Testis (tissue), 3 donors: ENCODE measurements around the gene SPACA9. TPM values are rescaled to one million over a fixed set of nuclear protein-coding genes. Genes with fewer than 3 reads are reported as not detected.

Source experiments
- DNase-seq: peaks from one replicate; pipeline ENCODE4 v3.0.0-alpha.2; 2019
- H3K27ac ChIP-seq, 2 donors: fragments of 200-600 bp; sonication (generic); one replicate each; pipeline ENCODE4 v1.5.1; 2019
- H3K27me3 ChIP-seq: fragments of 200-600 bp; sonication (generic); one replicate; pipeline ENCODE4 v1.5.1; 2019
- H3K36me3 ChIP-seq: fragments of 200-600 bp; sonication (generic); one replicate; pipeline ENCODE4 v1.5.1; 2017; ENCODE audit warnings: low read depth; ENCODE audit errors: missing control alignments
- H3K4me1 ChIP-seq: fragments of 200-600 bp; sonication (generic); one replicate; pipeline ENCODE4 v1.5.1; 2019
- H3K4me3 ChIP-seq, 2 donors: fragments of 200-600 bp; sonication (generic); one replicate each; pipeline ENCODE4 v1.5.1; 2017 to 2019
- H3K9me3 ChIP-seq: fragments of 200-600 bp; sonication (generic); one replicate; pipeline ENCODE4 v1.5.1; 2017
- POLR2A ChIP-seq: fragments of 450-650 bp; IDR thresholded peaks from one replicate; pipeline ENCODE4 v1.6.1; 2017; ENCODE audit warnings: antibody characterized with exemption, mild to moderate bottlenecking, moderate library complexity
- WGBS, 2 donors: methylation state at CpG; one replicate each; pipeline ENCODE4 v1.1.5; 2018; 5-methylcytosine and 5-hydroxymethylcytosine counted together
- intact Hi-C: fragments of 100-400 bp; cut with DNase I; formaldehyde crosslinking; loops from one replicate; pipeline ENCODE4 v1.15.1; 2023; ENCODE audit warnings: low total_unique reads
- polyA plus RNA-seq: library from polyadenylated mRNA; stranded (reverse); fragments of 350-450 nt; fragmentation: Illumina TruSeq; extraction: RNeasy Lipid Tissue Mini Kit (QIAGEN cat#74804); gene quantifications from one replicate; pipeline ENCODE4 v1.2.3, GENCODE V29; 2014; ENCODE audit warnings: low read depth, low replicate concordance; ENCODE audit not compliant: insufficient read depth
- total RNA-seq, 2 donors: library from RNA; depleted of rRNA; stranded (reverse); fragments of >200 nt; gene quantifications; one replicate each; pipeline ENCODE4 v1.2.3, GENCODE V29; 2016
- TF ChIP-seq, protein P1 (sequence below), 3 experiments: fragments of 450-650 bp in 2 of 3; fragments of 200-600 bp in 1 of 3; sonication (generic) in 1 of 3; IDR thresholded peaks; one replicate each; pipeline ENCODE4 v1.5.1; 2016 to 2019; ENCODE audit warnings: antibody characterized with exemption in 3 of 3, mild to moderate bottlenecking in 2 of 3, moderate library complexity in 1 of 3

Gene SPACA9
- total and polyA plus RNA-seq, 3 donors from 2014 or later = 61.2 to 179 (median 115) TPM

DNA sequence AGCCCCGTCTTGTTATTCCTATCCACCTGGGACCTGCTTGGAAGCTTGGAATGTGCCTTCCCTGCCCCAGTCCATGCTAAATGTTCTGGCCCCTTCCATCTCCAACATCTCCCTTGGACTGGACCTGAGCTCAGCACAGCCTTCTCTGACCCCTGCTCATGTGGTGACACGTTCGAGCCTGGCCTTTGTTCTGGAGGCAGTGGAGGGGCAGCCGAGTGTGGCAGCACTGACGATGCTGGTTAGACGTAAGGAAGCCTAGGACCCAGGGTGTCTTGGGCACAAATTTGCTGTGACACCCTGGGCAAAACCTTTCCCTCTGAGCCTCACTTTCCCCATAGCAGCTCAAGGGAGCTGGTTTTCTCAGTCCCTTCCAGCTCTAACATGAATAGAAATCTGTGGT lies 3.9 kb downstream of the SPACA9 start:
- 88 to 98% methylated on average over 4 to 6 of the region's 6 CpGs for WGBS, 2 donors
- Histone ChIP-seq H3K27me3 (no peaks in the 10 kb centered on the region), H3K9me3 (no peaks in the 10 kb centered on the region), H3K36me3 (no peaks in the 10 kb centered on the region), H3K4me3 (no peak overlapping the region), H3K4me1 (peaks cover 3% of the 10 kb centered on the region), H3K27ac (no peak overlapping the region)
- no peak for DNase-seq
- intact Hi-C loops = no loop called here
- TF ChIP-seq, protein P1, sequence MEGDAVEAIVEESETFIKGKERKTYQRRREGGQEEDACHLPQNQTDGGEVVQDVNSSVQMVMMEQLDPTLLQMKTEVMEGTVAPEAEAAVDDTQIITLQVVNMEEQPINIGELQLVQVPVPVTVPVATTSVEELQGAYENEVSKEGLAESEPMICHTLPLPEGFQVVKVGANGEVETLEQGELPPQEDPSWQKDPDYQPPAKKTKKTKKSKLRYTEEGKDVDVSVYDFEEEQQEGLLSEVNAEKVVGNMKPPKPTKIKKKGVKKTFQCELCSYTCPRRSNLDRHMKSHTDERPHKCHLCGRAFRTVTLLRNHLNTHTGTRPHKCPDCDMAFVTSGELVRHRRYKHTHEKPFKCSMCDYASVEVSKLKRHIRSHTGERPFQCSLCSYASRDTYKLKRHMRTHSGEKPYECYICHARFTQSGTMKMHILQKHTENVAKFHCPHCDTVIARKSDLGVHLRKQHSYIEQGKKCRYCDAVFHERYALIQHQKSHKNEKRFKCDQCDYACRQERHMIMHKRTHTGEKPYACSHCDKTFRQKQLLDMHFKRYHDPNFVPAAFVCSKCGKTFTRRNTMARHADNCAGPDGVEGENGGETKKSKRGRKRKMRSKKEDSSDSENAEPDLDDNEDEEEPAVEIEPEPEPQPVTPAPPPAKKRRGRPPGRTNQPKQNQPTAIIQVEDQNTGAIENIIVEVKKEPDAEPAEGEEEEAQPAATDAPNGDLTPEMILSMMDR (IDR thresholded peaks at IDR 0.05) = no peak
- no peak for TF ChIP-seq POLR2A

DNA sequence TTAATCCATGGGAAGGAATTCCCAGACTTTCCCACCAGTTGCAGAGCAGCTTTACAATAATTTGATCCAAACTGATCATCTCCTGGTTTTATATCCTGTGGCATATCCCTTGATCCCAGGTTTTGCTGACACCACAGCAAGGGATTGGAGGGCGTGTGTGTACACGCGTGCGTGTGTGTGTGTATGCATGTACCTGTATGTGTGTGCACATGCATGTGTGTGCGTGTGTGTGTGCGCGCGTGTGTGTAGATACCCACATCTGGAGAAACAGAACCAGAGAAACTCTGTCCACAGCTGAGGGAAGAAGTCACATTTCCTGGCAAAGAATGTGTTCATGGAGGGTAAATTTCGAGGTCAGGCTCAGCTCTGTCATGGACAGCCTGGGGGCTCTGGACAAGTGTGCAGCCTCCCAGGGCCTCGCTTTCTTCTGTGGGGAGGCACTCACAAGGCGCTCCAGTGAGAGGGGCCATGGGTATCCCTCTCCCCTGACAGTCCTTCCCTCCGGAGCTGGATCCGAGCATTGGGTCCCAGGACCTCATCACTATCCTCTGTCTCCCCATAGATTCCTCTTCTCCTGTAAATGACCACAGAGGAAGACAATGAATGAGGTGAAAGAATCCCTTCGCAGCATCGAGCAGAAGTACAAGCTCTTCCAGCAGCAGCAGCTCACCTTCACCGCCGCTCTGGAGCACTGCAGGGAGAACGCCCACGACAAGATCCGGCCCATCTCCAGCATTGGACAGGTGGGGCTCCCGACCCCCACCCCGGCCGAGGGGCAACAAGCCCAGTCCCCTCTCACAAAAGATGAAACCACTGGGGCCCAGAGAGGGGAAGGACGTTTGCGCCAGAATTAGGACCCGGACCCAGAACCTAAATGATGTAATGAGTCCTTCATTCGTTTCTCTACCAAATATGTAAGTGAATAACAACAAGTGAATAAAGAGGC lies 4.9 kb downstream of the SPACA9 start:
- Histone ChIP-seq H3K4me1 (no peaks in the 10 kb centered on the region), H3K27ac (no peak overlapping the region), H3K36me3 (no peaks in the 10 kb centered on the region), H3K9me3 (no peaks in the 10 kb centered on the region), H3K4me3 (no peak overlapping the region), H3K27me3 (no peaks in the 10 kb centered on the region)
- TF ChIP-seq POLR2A = no peak
- TF ChIP-seq, protein P1 (IDR thresholded peaks at IDR 0.05) = no peak
- no peak for DNase-seq
- intact Hi-C loops = no loop called here
- 93 to 95% methylated on average over 27 of the region's 27 CpGs for WGBS, 2 donors

DNA sequence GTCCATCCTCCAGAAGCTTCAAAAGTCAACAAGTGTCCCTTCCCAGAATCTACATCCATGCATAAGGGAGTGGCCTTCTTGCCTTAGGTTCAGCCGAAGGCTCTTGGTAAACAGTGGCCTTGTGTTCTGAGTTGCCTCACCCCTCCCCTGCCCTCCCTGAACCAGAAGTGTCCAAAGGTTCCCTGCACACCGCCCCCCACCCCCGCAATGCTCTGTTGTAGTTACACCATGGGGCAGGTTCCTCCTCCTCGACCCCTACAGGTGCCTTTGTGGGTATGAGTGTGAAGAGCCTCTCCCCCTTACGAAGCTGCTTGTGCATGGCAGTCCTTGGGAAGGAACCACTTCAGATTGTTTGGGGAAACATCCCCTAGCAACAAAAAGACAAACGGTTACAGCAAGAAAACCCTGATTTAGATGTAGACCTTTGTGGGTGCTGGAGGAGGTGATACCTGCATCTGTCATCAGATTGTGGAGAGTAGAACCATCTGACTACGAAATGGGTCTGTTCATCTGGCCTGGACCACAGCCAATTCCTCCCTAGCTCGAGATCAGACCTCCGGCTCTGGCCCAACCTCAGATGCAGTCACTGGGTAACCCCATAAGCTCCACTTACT lies 7.1 kb downstream of the SPACA9 start:
- Histone ChIP-seq H3K36me3 (no peaks in the 10 kb centered on the region), H3K4me3 (no peak overlapping the region), H3K27ac (no peak overlapping the region), H3K9me3 (no peaks in the 10 kb centered on the region), H3K4me1 (no peaks in the 10 kb centered on the region), H3K27me3 (no peaks in the 10 kb centered on the region)
- TF ChIP-seq POLR2A = no peak
- TF ChIP-seq, protein P1 (IDR thresholded peaks at IDR 0.05) = no peak
- no peak for DNase-seq
- 75 to 78% methylated on average over 9 of the region's 9 CpGs for WGBS, 2 donors
- intact Hi-C loops = no loop called here

DNA sequence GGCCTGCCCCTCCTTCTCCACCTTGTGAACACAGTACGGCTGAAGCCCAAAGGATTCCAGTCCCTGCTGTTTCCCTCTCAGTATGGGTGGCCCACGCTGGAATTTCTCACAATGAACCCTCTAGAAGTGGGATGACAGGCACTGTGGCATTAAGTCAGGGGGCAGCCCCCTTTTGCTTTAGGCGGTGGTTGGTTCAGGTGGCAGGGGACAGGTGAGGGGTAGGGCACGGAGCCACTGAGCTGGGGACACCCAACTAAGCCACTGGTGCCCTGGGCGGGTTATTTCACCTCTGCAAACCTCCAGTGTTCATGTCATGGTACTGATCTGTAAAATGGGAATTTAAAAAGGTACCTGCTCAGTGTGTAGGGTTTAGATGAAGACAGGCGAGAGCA lies 7.6 kb downstream of the SPACA9 start:
- TF ChIP-seq, protein P1 (IDR thresholded peaks at IDR 0.05) = no peak
- no peak for TF ChIP-seq POLR2A
- WGBS, 2 donors = 94 to 96% methylated on average over 5 to 6 of the region's 6 CpGs
- Histone ChIP-seq H3K4me1 (no peaks in the 10 kb centered on the region), H3K9me3 (no peaks in the 10 kb centered on the region), H3K36me3 (no peaks in the 10 kb centered on the region), H3K27ac (no peak overlapping the region), H3K4me3 (no peak overlapping the region), H3K27me3 (no peaks in the 10 kb centered on the region)
- intact Hi-C loops = no loop called here
- no peak for DNase-seq
